ENCODE data around the gene FAM161B. TPM values are rescaled to one million over a fixed set of nuclear protein-coding genes. Genes with fewer than 3 reads are reported as not detected.
"Not testable (repeated sequence)": the region's sequence is repeated elsewhere in the genome, so short reads cannot be mapped to it uniquely, and the experiment has no call there.

The FAM161B gene
- total RNA-seq, 1 experiment from 2014 or later = 1.6 TPM

GRCh38 chr14:73903028-73903427 is 46.9 kb downstream of the FAM161B start:
- BruUV-seq (replicated peaks) = no TSS peak
- Histone ChIP-seq H3K4me1 (no peaks in the 10 kb centered on the region), H3K27me3 (replicated peaks; ENCODE audit: control insufficient read depth, insufficient read depth, low read length) (no peaks in the 10 kb centered on the region), H3K9me3 (no peaks in the 10 kb centered on the region), H3K36me3 (ENCODE audit: control insufficient read depth, insufficient read depth, low read length) (peaks cover 3% of the 10 kb centered on the region), H3K4me3 (ENCODE audit: low read depth, low read length) (no peak overlapping the region)
- POLR2A ChIA-PET = no interaction called here
- CTCF ChIA-PET = no interaction called here
- no peak overlapping the region for H3K4me3 Mint-ChIP-seq (ENCODE audit: unreplicated experiment)
- no peak for DNase-seq
- H3K4me1 Mint-ChIP-seq (ENCODE audit: low read depth, unreplicated experiment) = no peaks in the 10 kb centered on the region
- peaks cover 80% of the 10 kb centered on the region for H3K36me3 Mint-ChIP-seq (ENCODE audit: insufficient read depth, unreplicated experiment)
- no peak overlapping the region for H3K27ac Mint-ChIP-seq (ENCODE audit: unreplicated experiment)
- no peaks in the 10 kb centered on the region for H3K27me3 Mint-ChIP-seq (ENCODE audit: insufficient read depth, unreplicated experiment)
- no peak for TF ChIP-seq CTCF (IDR thresholded peaks at IDR 0.05; ENCODE audit: insufficient read depth in 1 of 2, low read depth in 1 of 2, low read length in 1 of 2, severe bottlenecking in 1 of 2, unreplicated experiment in 1 of 2)
- H3K9me3 Mint-ChIP-seq (ENCODE audit: unreplicated experiment) = no peaks in the 10 kb centered on the region
- intact Hi-C loops (cut with micrococcal nuclease; ENCODE audit: unreplicated experiment) = no loop called here

- CTCF ChIA-PET = no interaction called here
- BruUV-seq (replicated peaks) = no TSS peak
These were observed 53.4 kb downstream of the FAM161B start for GRCh38 chr14:73896521-73896920.

GRCh38 chr14:73895939-73896338 is 54.0 kb downstream of the FAM161B start:
- DNase-seq = no peak
- Mint-ChIP-seq H3K9me3 (ENCODE audit: unreplicated experiment) (no peaks in the 10 kb centered on the region), H3K4me3 (ENCODE audit: unreplicated experiment) (no peak overlapping the region), H3K4me1 (ENCODE audit: low read depth, unreplicated experiment) (no peaks in the 10 kb centered on the region), H3K36me3 (ENCODE audit: insufficient read depth, unreplicated experiment) (peaks cover 63% of the 10 kb centered on the region), H3K27me3 (ENCODE audit: insufficient read depth, unreplicated experiment) (no peaks in the 10 kb centered on the region), H3K27ac (ENCODE audit: unreplicated experiment) (no peak overlapping the region)
- Histone ChIP-seq H3K9me3 (no peaks in the 10 kb centered on the region), H3K27me3 (replicated peaks; ENCODE audit: control insufficient read depth, insufficient read depth, low read length) (no peaks in the 10 kb centered on the region), H3K4me1 (no peaks in the 10 kb centered on the region), H3K36me3 (ENCODE audit: control insufficient read depth, insufficient read depth, low read length) (peaks cover 1% of the 10 kb centered on the region; the same call in 1 of the 2 replicates), H3K4me3 (ENCODE audit: low read depth, low read length) (no peak overlapping the region)
- ChIA-PET CTCF (no interaction called here), POLR2A (no interaction called here)
- no peak for TF ChIP-seq CTCF (IDR thresholded peaks at IDR 0.05; ENCODE audit: insufficient read depth in 1 of 2, low read depth in 1 of 2, low read length in 1 of 2, severe bottlenecking in 1 of 2, unreplicated experiment in 1 of 2)
- intact Hi-C loops (cut with micrococcal nuclease; ENCODE audit: unreplicated experiment) = no loop called here
- no TSS peak for BruUV-seq (replicated peaks)

More at GRCh38 chr14:73896521-73896920, 53.4 kb downstream of the FAM161B start:
- no peaks in the 10 kb centered on the region for H3K9me3 ChIP-seq
- POLR2A ChIA-PET = no interaction called here
- Mint-ChIP-seq H3K36me3 (ENCODE audit: insufficient read depth, unreplicated experiment) (peaks cover 68% of the 10 kb centered on the region), H3K27me3 (ENCODE audit: insufficient read depth, unreplicated experiment) (no peaks in the 10 kb centered on the region), H3K4me3 (ENCODE audit: unreplicated experiment) (no peak overlapping the region), H3K27ac (ENCODE audit: unreplicated experiment) (no peak overlapping the region), H3K4me1 (ENCODE audit: low read depth, unreplicated experiment) (no peaks in the 10 kb centered on the region), H3K9me3 (ENCODE audit: unreplicated experiment) (no peaks in the 10 kb centered on the region)
- no peaks in the 10 kb centered on the region for H3K27me3 ChIP-seq (replicated peaks; ENCODE audit: control insufficient read depth, insufficient read depth, low read length)
- H3K4me1 ChIP-seq = no peaks in the 10 kb centered on the region
- H3K36me3 ChIP-seq (ENCODE audit: control insufficient read depth, insufficient read depth, low read length) = peaks cover 1% of the 10 kb centered on the region; the same call in 1 of the 2 replicates
- H3K4me3 ChIP-seq (ENCODE audit: low read depth, low read length) = no peak overlapping the region
- TF ChIP-seq CTCF (IDR thresholded peaks at IDR 0.05; ENCODE audit: insufficient read depth in 1 of 2, low read depth in 1 of 2, low read length in 1 of 2, severe bottlenecking in 1 of 2, unreplicated experiment in 1 of 2) = no peak
- DNase-seq = no peak
- intact Hi-C loops (cut with micrococcal nuclease; ENCODE audit: unreplicated experiment) = no loop called here

GRCh38 chr14:73894180-73894687 is 55.7 kb downstream of the FAM161B start:
- intact Hi-C loops (cut with micrococcal nuclease; ENCODE audit: unreplicated experiment); H3K27me3 Mint-ChIP-seq (ENCODE audit: insufficient read depth, unreplicated experiment); CTCF ChIA-PET; BruUV-seq (replicated peaks); H3K4me3 Mint-ChIP-seq (ENCODE audit: unreplicated experiment); DNase-seq; H3K27me3 ChIP-seq (replicated peaks; ENCODE audit: control insufficient read depth, insufficient read depth, low read length); H3K4me1 Mint-ChIP-seq (ENCODE audit: low read depth, unreplicated experiment); H3K36me3 ChIP-seq (ENCODE audit: control insufficient read depth, insufficient read depth, low read length); H3K9me3 Mint-ChIP-seq (ENCODE audit: unreplicated experiment); H3K4me1 ChIP-seq; H3K9me3 ChIP-seq; H3K27ac Mint-ChIP-seq (ENCODE audit: unreplicated experiment); H3K4me3 ChIP-seq (ENCODE audit: low read depth, low read length): not testable (repeated sequence)
- H3K36me3 Mint-ChIP-seq (ENCODE audit: insufficient read depth, unreplicated experiment) = peaks cover 55% of the 10 kb centered on the region
- POLR2A ChIA-PET = interaction anchor here (0.7 kb wide), 1 partner anchor 8 kb away, joined by 4 read pairs; no protein-coding TSS in a partner anchor
